Suppressor macrophage treated with lipopolysaccharide for 1 hour (primary cell): ENCODE results near the gene ASTN2.

Experiments used
- DNase-seq, 3 donors: peaks; one replicate each; pipeline ENCODE4 v3.0.0-alpha.2; 2020 to 2022

ASTN2 gene

DNA sequence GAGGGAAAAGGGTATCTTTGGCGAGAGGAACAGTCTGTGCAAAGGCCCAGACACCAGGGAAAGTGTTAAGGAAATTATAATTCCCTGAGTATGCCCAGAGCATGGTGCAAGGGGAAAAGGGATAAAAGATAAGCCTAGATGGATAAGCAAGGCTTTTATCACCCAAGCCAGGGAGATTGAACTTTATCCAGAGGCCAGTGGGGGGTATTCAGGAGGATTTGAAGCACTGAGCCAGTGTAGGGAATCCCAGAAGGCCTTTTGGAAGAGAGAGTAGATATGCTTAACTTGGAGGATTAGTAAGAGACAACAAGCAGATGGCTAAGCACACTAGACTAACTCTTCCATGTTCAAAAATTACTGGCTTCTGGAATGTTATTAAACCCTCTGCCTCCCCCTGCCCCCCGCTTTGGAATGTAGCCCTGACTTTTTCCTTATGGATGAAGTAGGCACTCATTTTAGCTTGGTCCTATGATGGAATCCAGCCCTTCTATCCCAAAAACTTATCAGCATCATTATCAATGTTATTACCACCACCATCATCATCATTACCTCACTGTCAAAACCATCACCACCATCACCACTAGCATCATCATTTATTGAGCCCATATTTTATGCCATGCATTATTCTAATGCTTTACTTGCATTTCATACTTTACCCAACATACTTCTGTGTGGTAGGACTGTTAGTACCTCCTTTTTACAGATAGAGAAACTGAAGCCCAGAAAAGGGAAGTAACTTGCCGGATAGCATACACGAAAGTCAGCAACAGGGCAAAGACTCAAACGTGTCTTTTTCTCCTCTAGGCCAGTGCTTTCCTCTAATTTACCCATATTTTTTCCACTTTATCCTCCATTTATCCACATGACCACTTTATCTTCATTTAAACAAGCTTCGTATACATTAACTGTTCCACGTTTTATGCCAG is 1024.3 kb downstream of the ASTN2 start:
- DNase-seq = peak in 2 of 3 donors; percentile 10 to 24

DNA sequence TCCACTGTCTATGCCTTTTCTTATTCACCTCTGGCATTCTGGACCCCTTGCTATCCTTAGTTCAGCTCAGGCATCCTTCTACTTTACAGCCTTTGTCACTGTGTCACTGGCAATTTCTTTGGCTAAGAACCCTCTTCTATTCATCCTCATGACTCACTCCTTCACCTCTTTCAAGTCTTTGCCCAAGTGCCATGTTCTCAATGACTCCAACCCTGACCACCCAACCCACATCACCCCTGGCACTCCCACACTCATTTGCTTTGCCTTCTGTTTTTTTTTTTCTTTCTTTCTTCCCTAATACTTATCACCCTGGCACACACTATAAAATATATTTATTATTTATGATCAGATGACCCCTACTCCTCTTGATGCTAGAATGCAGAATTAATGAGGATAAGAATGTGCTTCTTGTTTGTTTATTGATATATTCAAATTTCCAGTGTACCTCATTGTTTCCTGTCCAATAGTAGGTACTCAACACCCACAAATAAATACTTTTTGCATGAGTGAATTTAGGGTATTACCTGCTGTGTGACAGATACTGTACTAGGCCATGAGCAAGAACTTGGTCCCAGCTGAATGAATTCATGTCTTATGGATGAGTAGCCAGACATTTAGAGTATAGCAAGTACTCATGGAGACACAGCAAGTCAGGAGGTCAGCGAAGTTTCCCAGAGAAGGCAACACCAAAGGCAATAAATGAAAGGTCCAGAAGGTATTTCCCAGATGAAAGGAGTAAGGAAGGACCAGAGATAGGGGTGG is 1025.1 kb downstream of the ASTN2 start:
- no peak for DNase-seq

DNA sequence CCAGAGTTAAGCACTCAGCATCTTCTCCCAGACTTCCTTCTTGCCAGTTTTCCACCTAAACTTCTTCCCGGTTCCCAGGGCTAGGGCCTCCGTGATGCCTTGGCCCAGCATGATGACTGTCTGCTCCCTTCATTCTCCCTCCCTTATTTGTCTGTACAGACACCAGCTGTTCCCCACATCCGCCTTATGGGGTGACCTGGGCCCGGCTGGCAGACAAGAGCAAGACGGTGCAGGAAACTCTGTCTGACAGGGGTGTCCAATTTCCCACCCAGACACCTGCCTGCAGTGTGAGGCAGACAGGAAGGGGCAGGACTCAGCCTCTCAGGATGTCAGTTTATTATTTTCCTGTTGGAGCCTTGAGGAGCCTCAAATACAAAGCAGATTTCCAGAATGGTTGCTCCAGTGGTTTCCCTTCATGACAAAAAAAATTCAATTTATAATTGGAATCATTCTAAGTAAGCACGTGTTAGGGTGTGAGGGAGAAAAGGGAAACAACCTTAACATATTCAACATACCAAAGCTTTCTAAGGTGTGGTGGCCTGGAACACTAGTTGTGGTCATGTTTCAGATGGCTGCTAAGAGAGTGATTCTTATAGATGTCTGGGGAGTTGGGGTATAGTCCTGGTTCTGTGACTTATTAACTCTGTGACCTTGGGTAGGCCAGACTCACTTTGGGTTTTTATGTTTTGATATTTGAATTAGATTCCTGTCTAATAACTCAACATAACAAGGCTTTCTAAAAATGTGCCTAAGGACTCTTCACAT is 1026.7 kb downstream of the ASTN2 start:
- DNase-seq = no peak

DNA sequence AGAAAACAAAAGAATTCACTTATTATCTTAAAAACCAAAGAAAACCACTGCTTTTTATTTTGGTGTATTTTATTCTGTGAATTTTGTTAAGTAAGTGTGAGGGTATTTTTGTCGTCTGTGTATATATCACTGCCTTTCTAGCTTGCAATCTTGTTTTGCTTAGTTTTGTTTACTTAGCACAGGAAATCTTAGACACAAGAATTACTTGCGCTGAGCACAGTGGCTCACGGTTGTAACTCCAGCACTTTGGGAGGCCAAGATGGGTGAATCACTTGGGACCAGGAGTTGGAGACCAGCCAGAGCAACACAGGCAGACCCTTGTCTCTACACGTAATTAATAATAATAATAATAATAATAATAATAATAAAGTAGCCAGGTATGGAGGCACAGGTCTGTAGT is 1030.9 kb downstream of the ASTN2 start:
- DNase-seq = no peak

DNA sequence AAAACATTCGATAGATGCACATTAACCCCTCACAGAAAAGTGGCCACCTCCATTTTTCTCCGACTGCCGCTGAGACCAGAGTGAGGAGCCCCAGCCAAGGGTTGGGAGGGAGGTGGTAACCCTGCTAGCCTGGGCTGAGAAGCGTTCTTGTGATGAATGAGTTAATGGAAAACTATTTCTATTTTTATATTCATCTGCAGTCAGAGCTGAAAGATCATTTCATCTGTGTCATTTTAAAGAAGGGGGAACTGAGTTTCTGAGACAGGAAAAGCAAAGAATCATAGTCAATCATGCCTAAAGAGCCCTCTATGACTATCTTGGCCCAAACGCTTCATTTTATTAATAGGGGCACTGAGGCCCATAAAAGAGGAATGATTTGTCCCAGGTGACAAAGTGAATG is 1031.7 kb downstream of the ASTN2 start:
- DNase-seq = no peak

DNA sequence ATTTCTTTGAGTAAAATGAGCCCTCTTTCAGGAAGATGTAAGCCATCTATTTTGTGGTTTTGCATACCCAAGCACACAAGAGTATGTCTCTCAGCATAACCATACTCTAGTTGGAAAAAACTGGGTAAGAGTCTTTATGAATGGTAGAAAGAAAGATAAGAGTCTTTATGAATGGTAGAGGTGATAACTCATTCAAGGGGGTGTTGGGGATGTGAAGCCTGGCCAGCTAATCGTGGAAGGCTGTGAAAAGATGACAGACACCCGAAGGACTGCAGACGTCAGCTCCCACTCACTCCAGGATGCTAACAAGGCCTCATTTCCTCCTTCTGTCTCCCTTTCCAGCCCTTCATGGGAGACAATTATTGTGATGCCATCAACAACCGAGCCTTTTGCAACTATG is 1032.8 kb downstream of the ASTN2 start:
- no peak for DNase-seq

DNA sequence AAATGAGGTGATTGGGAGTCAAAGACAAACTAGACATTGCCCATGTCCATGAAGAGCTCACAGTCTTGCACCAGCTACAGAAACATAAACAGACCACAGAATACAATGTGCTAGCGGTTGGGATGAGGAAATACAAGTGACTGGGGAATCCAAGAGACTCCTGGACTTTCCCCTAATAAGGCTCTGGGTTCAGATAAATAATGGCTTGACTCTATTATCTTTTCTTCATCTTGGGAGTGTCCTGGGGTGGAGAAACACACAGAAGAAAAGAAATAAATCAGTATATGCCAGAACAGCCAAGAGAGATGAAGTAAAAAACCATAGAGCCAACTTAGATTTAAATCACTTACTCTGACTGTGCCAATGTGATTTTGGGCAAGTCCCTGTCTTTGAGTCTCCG is 1033.5 kb downstream of the ASTN2 start:
- no peak for DNase-seq

DNA sequence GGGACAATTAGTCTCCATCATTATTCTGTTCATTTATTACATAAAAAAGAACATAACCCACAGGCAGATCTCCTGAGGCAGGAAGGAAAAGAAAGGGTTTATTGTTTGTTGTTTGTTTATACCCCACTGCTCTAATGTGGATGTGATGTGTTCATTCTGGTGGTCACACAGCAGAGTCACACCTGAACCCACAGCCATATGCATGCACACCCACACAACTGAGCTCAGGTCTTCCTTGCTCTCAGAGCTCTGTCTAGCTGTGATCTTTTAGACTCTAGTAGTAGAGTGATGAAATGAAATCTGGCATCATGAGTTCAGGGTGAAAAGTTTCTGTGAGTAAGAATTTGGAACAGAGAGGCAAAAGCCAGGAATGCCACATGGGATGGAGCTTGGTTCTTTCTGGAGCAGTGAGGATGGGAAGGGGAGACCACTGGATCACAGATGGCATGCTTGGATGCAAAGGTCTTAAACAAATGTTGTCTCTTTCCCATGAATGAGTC is 1034.3 kb downstream of the ASTN2 start:
- DNase-seq = no peak

DNA sequence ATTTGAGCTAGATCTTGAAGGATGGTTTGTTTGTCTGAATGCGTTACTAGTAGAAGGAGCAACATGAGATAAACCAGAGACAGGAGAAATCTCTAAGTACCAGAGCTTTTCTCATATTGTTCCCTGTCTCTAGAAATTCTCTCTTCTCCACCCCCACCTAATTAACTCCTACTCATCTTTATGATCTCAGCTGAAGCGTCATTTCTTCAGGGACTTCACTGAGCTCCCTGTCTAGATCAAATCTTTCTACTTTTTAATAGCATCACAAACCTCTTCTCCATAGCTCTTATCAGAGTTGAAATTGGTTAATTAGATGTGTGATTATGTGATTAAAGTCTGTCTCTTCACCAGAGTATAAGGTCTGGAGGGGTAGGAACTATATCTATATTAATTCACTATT is 1035.0 kb downstream of the ASTN2 start:
- no peak for DNase-seq

DNA sequence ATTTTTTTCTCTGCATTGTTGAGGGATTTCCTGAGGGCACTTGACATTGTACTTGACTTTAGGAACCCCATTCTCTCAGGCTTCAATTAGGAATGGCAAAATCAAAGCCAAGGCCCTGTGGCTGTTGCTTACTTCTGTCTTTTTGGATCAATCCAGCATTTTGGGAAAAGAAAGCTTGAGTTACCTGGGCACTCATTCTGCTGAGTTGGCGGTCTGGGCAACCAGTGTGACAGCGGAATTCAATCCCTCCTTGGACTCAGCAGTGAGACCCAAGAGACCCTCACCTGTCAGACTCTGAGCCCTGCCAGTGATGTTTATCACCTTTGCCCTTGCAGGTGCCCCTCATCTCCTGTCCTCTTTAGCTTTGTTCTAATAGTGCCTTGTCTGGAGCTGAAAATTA is 1036.0 kb downstream of the ASTN2 start:
- no peak for DNase-seq

DNA sequence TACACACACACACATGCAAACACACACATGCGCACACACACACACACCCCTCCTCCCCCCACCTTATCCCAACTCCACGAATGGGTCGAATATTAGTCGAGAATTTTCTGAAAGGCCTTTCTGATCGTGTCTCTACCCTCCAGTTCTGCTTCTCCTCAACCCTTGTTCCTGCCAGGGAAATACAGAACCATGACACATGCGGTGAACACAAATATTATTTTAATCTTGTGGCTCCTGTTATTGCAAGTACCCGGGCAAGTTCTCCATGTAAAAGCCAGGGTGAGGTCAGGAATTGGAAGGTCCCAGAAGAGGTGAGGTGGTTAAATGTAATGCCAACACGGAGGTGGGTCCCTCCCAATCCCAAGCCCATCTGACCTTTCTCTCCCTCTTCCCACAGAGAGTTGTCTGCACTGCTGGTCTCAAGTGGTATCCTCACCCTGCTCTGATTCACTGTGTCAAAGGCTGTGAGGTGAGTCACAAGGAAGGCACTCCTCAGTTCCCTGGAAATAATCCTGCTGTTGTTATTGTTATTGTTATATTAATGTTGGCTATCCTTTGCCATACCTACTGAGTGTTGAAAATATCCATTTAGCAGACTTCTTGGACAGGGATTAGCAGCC is 1037.6 kb downstream of the ASTN2 start:
- no peak for DNase-seq
